NCI-H774 (cell line): ENCODE results near the gene UNC5C.

Experiments used
- DNase-seq: peaks from one replicate; lab custom pipeline; 2025; lab: John Stamatoyannopoulos, UW

UNC5C gene

GRCh38 chr4:95548738-95549245 lies at the start of gene UNC5C:
UNC5C (minus strand) TSS chr4:95548973.
- no peak for DNase-seq

GRCh38 chr4:95596676-95597075 lies 47.9 kb upstream of the UNC5C start:
- DNase-seq = no peak

- DNase-seq = no peak
These were observed 45.9 kb upstream of the UNC5C start for GRCh38 chr4:95594629-95595028.

GRCh38 chr4:95594013-95594412 lies 45.2 kb upstream of the UNC5C start:
- no peak for DNase-seq

GRCh38 chr4:95591278-95591677 lies 42.5 kb upstream of the UNC5C start:
- DNase-seq = no peak

- DNase-seq = no peak
These were observed 41.8 kb upstream of the UNC5C start for GRCh38 chr4:95590615-95591014.

GRCh38 chr4:95585016-95585695 lies 36.4 kb upstream of the UNC5C start:
- no peak for DNase-seq

- DNase-seq = no peak
These were observed 31.5 kb upstream of the UNC5C start for GRCh38 chr4:95580226-95580625.

GRCh38 chr4:95572304-95572991 lies 23.7 kb upstream of the UNC5C start:
- no peak for DNase-seq

GRCh38 chr4:95571577-95571976 lies 22.8 kb upstream of the UNC5C start:
- DNase-seq = no peak

- no peak for DNase-seq
These were observed 15.0 kb upstream of the UNC5C start for GRCh38 chr4:95563638-95564337.

- DNase-seq = no peak
These were observed 12.0 kb upstream of the UNC5C start for GRCh38 chr4:95560774-95561173.

- no peak for DNase-seq
These were observed 7.6 kb upstream of the UNC5C start for GRCh38 chr4:95556207-95556859.

- no peak for DNase-seq
These were observed 4.3 kb upstream of the UNC5C start for GRCh38 chr4:95552942-95553550.

- DNase-seq = no peak
These were observed 2.9 kb upstream of the UNC5C start for GRCh38 chr4:95551653-95552052.

GRCh38 chr4:95550115-95550987 lies 1.6 kb upstream of the UNC5C start:
- DNase-seq = no peak

- no peak for DNase-seq
These were observed 707 bp upstream of the UNC5C start for GRCh38 chr4:95549246-95550114.

GRCh38 chr4:95547715-95548471 lies 880 bp downstream of the UNC5C start:
- no peak for DNase-seq
